HG03521 (cell line): Measurements from ENCODE around the gene RAX2.
"Not testable (repeated sequence)": the region's sequence is repeated elsewhere in the genome, so short reads cannot be mapped to it uniquely, and the experiment has no call there.

Experiments
- ATAC-seq: cut with Tn5 transposase; IDR thresholded peaks from one replicate; pipeline ENCODE4 v1.9.1; 2021; ENCODE audit warnings: mild to moderate bottlenecking, moderate library complexity; ENCODE audit not compliant: unreplicated experiment

Gene RAX2

DNA sequence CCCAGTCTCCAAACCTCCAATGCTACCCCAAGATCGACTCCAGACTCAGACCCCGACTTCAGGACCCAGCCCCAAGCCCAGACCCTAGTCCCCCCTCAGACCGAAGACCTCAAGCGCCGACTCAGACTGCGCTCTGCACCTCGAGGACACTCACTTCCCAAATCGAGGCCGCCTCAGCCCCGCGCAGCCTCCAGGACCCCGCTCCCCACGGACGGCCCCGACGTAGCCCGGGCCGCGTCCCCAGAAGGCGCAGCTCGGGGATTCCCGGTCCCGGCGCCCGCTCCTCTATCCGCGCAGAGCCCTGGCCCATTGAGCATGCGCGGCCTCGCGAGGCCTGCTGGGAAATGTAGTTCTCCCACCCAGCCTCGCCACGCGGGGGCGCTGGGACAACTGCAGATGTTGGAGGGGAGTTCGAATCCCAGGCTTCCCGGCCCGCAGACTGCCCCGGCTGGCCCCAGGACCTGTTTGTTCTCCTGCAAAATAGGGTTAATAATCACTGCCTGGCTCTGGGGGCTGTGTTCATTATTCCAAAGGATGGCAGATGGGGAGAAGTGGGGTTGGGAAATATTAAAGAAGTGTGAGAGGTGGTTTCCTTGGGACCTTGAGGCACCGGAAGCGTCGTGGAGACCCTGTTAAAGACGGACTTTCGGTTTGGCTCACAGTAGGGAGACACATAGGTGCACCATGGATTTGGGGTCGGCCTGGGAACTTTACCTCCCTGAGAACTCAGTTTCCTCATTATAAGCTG lies 10.5 kb downstream of the RAX2 start, which contains the start of gene APBA3:
Gene APBA3 (minus strand): TSS at position 311 of the 748 bp plus-strand sequence. CDS start 1,428 bp downstream, outside the sequence.
- peak; percentile 55 for ATAC-seq

DNA sequence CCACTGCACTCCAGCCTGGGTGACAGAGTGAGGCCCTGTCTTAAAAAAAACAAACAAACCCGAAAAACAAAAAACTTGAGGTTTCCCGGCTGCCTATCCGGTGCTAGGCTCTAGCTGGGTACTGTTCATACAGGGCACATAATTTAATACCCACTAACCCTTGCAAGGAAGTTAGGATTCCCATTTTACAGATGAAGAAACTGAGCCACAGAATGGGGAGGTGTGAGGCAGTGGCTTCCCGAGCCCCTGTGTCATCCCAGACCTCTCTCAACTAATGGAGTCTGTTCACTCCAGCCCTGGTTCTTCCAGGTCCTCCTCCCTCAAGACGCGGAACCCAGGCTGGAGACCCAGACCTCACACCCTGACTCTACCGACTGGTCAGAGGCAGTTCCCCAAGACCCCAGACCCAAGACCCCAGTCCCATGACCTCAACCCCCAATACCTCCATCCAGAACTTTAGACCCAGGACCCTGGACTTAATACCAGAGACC lies 11.1 kb downstream of the RAX2 start:
- ATAC-seq, result no peak

- no peak for ATAC-seq
Measured at GRCh38 chr19:3759482-3760254, 12.4 kb downstream of the RAX2 start.

GRCh38 chr19:3758297-3758696 lies 13.7 kb downstream of the RAX2 start:
- not testable (repeated sequence) for ATAC-seq

DNA sequence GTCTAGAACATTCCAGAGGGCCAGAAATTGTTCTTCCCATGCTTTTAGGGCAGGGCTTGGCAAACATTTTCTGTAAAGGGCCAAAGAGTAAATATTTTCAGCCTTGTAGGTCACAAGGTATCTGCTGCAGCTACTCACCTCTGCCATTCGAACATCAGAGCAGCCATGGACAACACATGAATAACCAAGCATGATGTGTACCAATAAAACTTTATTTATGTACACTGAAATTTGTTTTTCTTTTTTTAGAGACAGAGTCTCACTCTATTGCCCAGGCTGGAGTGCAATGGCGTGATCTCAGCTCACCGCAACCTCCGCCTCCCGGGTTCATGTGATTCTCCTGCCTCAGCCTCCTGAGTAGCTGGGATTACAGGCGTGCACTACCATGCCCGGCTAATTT lies 14.3 kb downstream of the RAX2 start:
- not testable (repeated sequence) for ATAC-seq

DNA sequence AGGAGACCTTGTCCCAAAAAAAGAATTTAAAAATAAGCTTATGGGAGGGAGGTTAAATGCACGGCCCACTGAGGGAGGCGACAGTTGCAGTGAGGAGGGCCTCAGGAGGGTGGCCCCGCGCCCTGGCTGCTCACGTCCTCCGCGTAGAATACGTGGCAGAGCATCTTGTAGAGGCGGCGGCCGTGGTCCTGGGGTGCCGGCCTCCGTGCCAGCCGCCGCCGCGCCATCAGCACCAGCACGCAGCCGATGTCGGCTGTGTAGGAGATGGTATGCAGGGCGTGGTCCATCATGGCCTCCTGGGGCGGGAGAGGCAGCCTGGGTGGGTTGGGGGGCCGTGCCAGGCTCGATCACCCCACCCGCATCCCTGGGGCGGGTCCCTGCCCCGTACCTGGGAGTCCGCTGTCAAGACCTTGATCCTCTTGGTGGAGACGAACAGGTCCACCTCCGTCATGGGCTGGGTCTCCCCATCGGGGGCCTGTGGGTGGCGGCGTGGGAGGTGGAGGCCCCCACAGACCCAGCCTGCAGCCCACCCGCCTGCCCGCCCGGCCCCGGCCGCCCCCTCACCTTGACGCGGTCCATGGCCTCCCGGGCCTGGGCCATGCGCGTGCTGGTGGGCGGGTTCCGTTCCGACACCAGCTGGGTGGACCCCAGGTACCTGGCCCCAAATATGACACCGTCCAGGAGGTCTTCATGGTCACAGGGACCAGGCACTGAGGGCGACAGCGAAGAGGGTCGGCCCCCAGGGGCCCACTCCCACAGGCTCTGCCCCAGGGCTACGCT lies 18.2 kb downstream of the RAX2 start:
- ATAC-seq, result no peak

- ATAC-seq, result no peak
Measured at GRCh38 chr19:3752492-3752891, 19.5 kb downstream of the RAX2 start.

DNA sequence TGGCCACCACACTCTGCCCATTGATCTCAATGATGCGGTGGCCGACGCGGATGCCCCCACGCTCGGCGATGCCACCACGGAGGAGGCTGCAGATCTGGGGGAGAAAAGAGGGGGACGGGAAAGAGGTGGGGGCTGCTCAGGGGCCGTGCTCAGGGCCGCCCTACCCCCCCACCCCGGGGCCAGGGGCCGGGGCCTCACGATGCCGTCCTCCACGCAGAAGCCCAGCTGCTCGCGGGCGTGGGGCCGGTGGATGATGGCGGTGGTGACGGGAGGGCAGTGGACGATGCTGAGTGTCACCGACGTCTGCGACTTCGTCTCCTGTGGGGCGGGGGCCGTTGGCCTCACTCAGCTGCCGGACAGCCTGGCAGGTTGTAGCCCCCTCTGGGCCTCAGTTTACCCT lies 20.8 kb downstream of the RAX2 start:
- no peak for ATAC-seq

GRCh38 chr19:3750211-3750610 lies 21.8 kb downstream of the RAX2 start:
- ATAC-seq, result no peak

DNA sequence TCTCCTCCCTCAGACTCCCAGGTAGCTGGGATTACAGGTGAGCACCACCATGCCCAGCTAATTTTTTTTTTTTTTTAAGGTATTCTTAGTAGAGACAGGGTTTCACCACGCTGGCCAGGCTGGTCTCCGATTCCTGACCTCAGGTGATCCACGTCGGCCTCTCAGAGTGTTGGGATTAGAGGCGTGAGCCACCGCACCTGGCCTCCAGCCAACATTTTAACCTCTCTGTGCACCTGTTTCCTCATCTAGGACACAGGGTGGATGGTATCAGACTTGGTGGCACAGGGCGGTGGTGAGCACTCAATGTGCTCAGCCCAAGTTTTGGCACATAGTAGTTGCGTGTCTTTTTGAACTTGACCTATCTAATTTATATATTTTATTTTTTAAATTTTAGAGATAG lies 23.1 kb downstream of the RAX2 start:
- no peak for ATAC-seq

DNA sequence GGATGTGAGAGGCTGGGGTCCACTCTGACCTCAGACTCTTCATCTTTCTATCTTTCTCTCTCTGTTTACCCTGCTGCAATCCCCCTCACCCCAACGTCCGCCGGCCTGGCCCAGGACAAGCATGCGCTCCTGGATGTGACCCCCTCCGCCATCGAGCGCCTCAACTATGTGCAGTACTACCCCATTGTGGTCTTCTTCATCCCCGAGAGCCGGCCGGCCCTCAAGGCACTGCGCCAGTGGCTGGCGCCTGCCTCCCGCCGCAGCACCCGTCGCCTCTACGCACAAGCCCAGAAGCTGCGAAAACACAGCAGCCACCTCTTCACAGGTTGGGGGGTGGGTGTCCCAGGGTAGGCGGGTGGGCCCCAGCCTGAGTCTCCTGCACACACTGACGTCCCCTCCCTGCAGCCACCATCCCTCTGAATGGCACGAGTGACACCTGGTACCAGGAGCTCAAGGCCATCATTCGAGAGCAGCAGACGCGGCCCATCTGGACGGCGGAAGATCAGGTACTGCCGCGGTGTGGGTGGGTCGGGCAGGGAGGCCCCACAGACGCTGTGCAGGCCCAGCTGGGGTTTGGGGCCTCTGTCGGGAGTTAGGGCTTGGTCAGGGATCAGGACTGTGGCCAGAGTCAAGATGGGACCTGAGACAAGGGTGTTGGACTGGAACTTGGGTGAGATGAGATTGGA lies 25.5 kb downstream of the RAX2 start:
- ATAC-seq, result no peak

- no peak for ATAC-seq
Measured at GRCh38 chr19:3745363-3746045, 26.5 kb downstream of the RAX2 start.

DNA sequence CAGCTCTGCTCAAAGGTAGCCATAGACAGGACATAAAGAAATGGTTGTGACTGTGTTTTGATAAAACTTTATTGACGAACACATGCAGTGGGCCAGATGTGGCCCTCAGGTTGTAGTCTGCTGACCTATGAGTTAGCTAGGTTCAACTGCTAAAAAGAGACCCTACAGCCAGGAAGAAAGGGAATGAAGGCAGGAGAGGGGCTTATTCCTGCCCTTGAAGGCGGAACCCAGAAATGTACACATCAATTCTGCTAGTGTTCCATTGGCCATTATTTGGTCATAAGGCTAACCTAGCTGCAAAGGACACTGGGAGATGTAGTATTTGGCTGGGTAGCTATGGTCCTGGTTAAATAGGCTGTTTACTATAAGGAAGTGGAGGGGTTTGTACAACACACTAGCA lies 28.5 kb downstream of the RAX2 start:
- ATAC-seq, result no peak

DNA sequence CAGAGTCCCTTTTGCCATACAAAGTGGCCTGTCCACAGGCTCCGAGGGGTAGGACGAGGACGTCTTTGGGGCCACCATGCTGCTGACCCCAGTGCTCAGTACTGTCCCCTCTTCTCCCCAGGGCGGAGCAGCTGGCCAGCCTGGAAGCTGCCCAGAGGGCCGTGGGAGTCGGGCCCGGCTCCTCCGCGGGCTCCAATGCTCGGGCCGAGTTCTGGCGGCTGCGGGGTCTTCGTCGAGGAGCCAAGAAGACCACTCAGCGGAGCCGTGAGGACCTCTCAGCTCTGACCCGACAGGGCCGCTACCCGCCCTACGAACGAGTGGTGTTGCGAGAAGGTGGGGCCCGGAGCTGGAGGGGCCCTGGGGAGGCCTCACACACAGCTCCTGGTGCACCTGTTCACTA lies 31.6 kb downstream of the RAX2 start:
- ATAC-seq, result no peak

GRCh38 chr19:3738477-3739220 lies 33.4 kb downstream of the RAX2 start:
- ATAC-seq, result no peak

GRCh38 chr19:3737487-3738205 lies 34.4 kb downstream of the RAX2 start:
- ATAC-seq, result no peak

DNA sequence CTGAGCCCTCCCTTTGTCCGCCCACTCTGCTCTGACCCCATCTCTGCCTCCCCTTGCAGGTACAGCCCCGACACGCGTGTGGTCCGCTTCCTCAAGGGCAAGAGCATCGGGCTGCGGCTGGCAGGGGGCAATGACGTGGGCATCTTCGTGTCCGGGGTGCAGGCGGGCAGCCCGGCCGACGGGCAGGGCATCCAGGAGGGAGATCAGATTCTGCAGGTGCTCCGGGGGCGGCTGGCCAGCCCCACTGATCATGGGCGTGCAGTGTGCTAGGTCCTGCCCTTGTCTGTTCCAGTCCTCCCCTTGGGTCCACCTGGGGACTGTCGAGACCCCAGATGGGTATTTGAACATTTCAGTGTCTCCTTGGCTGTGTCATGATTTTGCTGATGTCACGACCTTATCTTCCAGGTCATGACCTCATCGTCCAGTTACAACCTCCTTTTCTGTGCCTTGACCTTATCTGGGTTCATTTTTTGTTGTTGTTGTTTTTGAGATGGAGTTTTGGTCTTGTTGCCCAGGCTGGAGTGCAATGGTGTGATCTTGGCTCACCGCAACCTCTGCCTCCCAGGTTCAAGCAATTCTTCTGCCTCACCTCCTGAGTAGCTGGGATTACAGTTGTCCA lies 35.8 kb downstream of the RAX2 start:
- no peak for ATAC-seq

- ATAC-seq, result no peak
Measured at GRCh38 chr19:3734310-3734600, 37.8 kb downstream of the RAX2 start.
